Cardiac septum (tissue), 1 donor: Measurements from ENCODE around the gene MCEMP1. TPM values are rescaled to one million over a fixed set of nuclear protein-coding genes. Genes with fewer than 3 reads are reported as not detected.

Experiments
- DNase-seq: peaks from one replicate; pipeline ENCODE4 v3.0.0-alpha.2; 2020; ENCODE audit warnings: low spot score
- intact Hi-C: fragments of 100-400 bp; cut with DNase I; formaldehyde crosslinking; loops from one replicate; pipeline ENCODE4 v1.14.0; 2022
- total RNA-seq: library from RNA; stranded (reverse); fragmentation: NEBNext Ultra II Directional; extraction: Animal tissue kit (Norgen Biotek cat#: 25700); gene quantifications from one replicate; pipeline ENCODE4 v1.2.1, GENCODE V29; 2021
- donor health status: DM: no; HTN: no; CAD: no.

MCEMP1 gene
- total RNA-seq, 1 donor from 2014 or later = 0.54 TPM

- intact Hi-C loops = no loop called here
- no peak for DNase-seq
Measured at GRCh38 chr19:7709932-7710460, 33.1 kb downstream of the MCEMP1 start.

- DNase-seq = no peak
- intact Hi-C loops = no loop called here
Measured at GRCh38 chr19:7710616-7711015, 33.7 kb downstream of the MCEMP1 start.

GRCh38 chr19:7715671-7716070 lies 38.8 kb downstream of the MCEMP1 start:
- intact Hi-C loops = no loop called here
- DNase-seq = no peak

GRCh38 chr19:7716762-7717161 lies 39.9 kb downstream of the MCEMP1 start:
- DNase-seq = no peak
- intact Hi-C loops = no loop called here

- intact Hi-C loops = no loop called here
- no peak for DNase-seq
Measured at GRCh38 chr19:7718668-7719067, 41.8 kb downstream of the MCEMP1 start.

GRCh38 chr19:7720351-7720750 lies 43.5 kb downstream of the MCEMP1 start:
- DNase-seq = no peak
- intact Hi-C loops = no loop called here

- intact Hi-C loops = no loop called here
- DNase-seq = no peak
Measured at GRCh38 chr19:7722231-7722651, 45.4 kb downstream of the MCEMP1 start.

GRCh38 chr19:7725791-7726190 lies 48.9 kb downstream of the MCEMP1 start:
- intact Hi-C loops = no loop called here
- DNase-seq = no peak

- intact Hi-C loops = no loop called here
- DNase-seq = no peak
Measured at GRCh38 chr19:7729211-7729610, 52.3 kb downstream of the MCEMP1 start.

Other genes with a start within 250 kb of the MCEMP1 start
- gene PEX11G, start 188.1 kb upstream of the MCEMP1 start, total RNA-seq = 1.9 TPM
- gene ZNF358, start 161.0 kb upstream of the MCEMP1 start, total RNA-seq = 76.7 TPM
- 16.0 TPM for gene MCOLN1, start 154.5 kb upstream of the MCEMP1 start, total RNA-seq
- gene PNPLA6, start 141.4 kb upstream of the MCEMP1 start, total RNA-seq = 41.9 TPM
- gene CAMSAP3, start 81.2 kb upstream of the MCEMP1 start, total RNA-seq = not detected
- 21.8 TPM for gene XAB2, start 47.5 kb upstream of the MCEMP1 start, total RNA-seq
- 130 TPM for gene PET100, start 47.3 kb upstream of the MCEMP1 start, total RNA-seq
- not detected for gene PCP2, start 43.4 kb upstream of the MCEMP1 start, total RNA-seq
- gene STXBP2, start 40.0 kb upstream of the MCEMP1 start, total RNA-seq = 4.0 TPM
- gene RETN, start 8.0 kb upstream of the MCEMP1 start, total RNA-seq = 0.75 TPM
- gene TRAPPC5, start 3.7 kb downstream of the MCEMP1 start, total RNA-seq = 77.0 TPM
- not detected for gene FCER2, start 25.0 kb downstream of the MCEMP1 start, total RNA-seq
- gene CLEC4G, start 55.0 kb downstream of the MCEMP1 start, total RNA-seq = 0.92 TPM
- gene CD209, start 70.4 kb downstream of the MCEMP1 start, total RNA-seq = 7.6 TPM
- gene CLEC4M, start 86.2 kb downstream of the MCEMP1 start, total RNA-seq = not detected
- gene EVI5L, start 153.1 kb downstream of the MCEMP1 start, total RNA-seq = 23.6 TPM
- gene PRR36, start 197.3 kb downstream of the MCEMP1 start, total RNA-seq = 0.13 TPM
- 0.30 TPM for gene LRRC8E, start 211.4 kb downstream of the MCEMP1 start, total RNA-seq
- 28.6 TPM for gene MAP2K7, start 226.8 kb downstream of the MCEMP1 start, total RNA-seq
- gene TGFBR3L, start 237.7 kb downstream of the MCEMP1 start, total RNA-seq = 3.0 TPM
- gene SNAPC2, start 243.2 kb downstream of the MCEMP1 start, total RNA-seq = 12.3 TPM
- gene CTXN1, start 249.0 kb downstream of the MCEMP1 start, total RNA-seq = 0.24 TPM